ENCODE measurements around the gene CCDC172.

Gene CCDC172

GRCh38 chr10:116324227-116324950 is at the start of gene CCDC172:
TSS of gene CCDC172 (plus strand) at chr10:116324448. CDS start at chr10:116325012, 564 bp downstream.
- no peak for DNase-seq (ENCODE audit: low spot score)

GRCh38 chr10:116276981-116277380 is 47.3 kb upstream of the CCDC172 start:
- no peak for DNase-seq (ENCODE audit: low spot score)

- DNase-seq (ENCODE audit: low spot score) = no peak
These were observed 45.4 kb upstream of the CCDC172 start for GRCh38 chr10:116278846-116279245.

GRCh38 chr10:116281775-116282174 is 42.5 kb upstream of the CCDC172 start:
- no peak for DNase-seq (ENCODE audit: low spot score)

GRCh38 chr10:116286626-116287200 is 37.5 kb upstream of the CCDC172 start:
- no peak for DNase-seq (ENCODE audit: low spot score)

GRCh38 chr10:116287906-116288501 is 36.2 kb upstream of the CCDC172 start:
- peak; percentile 55 for DNase-seq (ENCODE audit: low spot score)

- no peak for DNase-seq (ENCODE audit: low spot score)
These were observed 34.6 kb upstream of the CCDC172 start for GRCh38 chr10:116289652-116290051.

- no peak for DNase-seq (ENCODE audit: low spot score)
These were observed 31.8 kb upstream of the CCDC172 start for GRCh38 chr10:116292493-116292892.

GRCh38 chr10:116296291-116296721 is 27.9 kb upstream of the CCDC172 start:
- DNase-seq (ENCODE audit: low spot score) = no peak

- DNase-seq (ENCODE audit: low spot score) = no peak
These were observed 25.7 kb upstream of the CCDC172 start for GRCh38 chr10:116298586-116298985.

- no peak for DNase-seq (ENCODE audit: low spot score)
These were observed 23.7 kb upstream of the CCDC172 start for GRCh38 chr10:116300542-116300941.

GRCh38 chr10:116304923-116305322 is 19.3 kb upstream of the CCDC172 start:
- DNase-seq (ENCODE audit: low spot score) = no peak

GRCh38 chr10:116306847-116307246 is 17.4 kb upstream of the CCDC172 start:
- DNase-seq (ENCODE audit: low spot score) = no peak

- no peak for DNase-seq (ENCODE audit: low spot score)
These were observed 16.8 kb upstream of the CCDC172 start for GRCh38 chr10:116307455-116307854.

GRCh38 chr10:116311016-116311415 is 13.2 kb upstream of the CCDC172 start:
- no peak for DNase-seq (ENCODE audit: low spot score)

GRCh38 chr10:116311706-116312490 is 12.3 kb upstream of the CCDC172 start:
- DNase-seq (ENCODE audit: low spot score) = no peak

GRCh38 chr10:116312548-116312947 is 11.7 kb upstream of the CCDC172 start:
- DNase-seq (ENCODE audit: low spot score) = no peak

- DNase-seq (ENCODE audit: low spot score) = peak; percentile 5
These were observed 7.7 kb upstream of the CCDC172 start for GRCh38 chr10:116316503-116316902.

GRCh38 chr10:116324951-116325635 is 845 bp downstream of the CCDC172 start:
- no peak for DNase-seq (ENCODE audit: low spot score)

GRCh38 chr10:116325987-116326386 is 1.7 kb downstream of the CCDC172 start:
- no peak for DNase-seq (ENCODE audit: low spot score)

- no peak for DNase-seq (ENCODE audit: low spot score)
These were observed 4.9 kb downstream of the CCDC172 start for GRCh38 chr10:116329153-116329552.

GRCh38 chr10:116331815-116332214 is 7.6 kb downstream of the CCDC172 start:
- DNase-seq (ENCODE audit: low spot score) = no peak

Data from NAMALWA (cell line).